H1 (cell line): ENCODE measurements around the gene NSUN7. TPM values are rescaled to one million over a fixed set of nuclear protein-coding genes. Genes with fewer than 3 reads are reported as not detected.

Experiments
- CTCF ChIA-PET: fragments of 300-600 bp; sonication (Branson Sonifier 250); formaldehyde crosslinking; loops from one replicate; lab custom pipeline; 2021; ENCODE audit not compliant: partially characterized antibody; lab: Charles Lee
- POLR2A ChIA-PET: fragments of 300-600 bp; sonication (Branson Sonifier 250); formaldehyde crosslinking; loops from one replicate; lab custom pipeline; 2021; ENCODE audit warnings: inconsistent platforms; ENCODE audit not compliant: partially characterized antibody; lab: Charles Lee
- DNase-seq, 2 experiments: peaks; one replicate each; pipeline versions ENCODE4 v3.0.0 to v3.0.0-alpha.2; 2010 to 2022; ENCODE audit warnings: low spot score in 2 of 2, low read depth in 1 of 2, mixed read lengths in 1 of 2
- FAIRE-seq: peaks from 2 replicates; lab custom pipeline; 2011; peaks lifted over from hg19 to GRCh38; lab: Jason Lieb, UNC
- H2AFZ ChIP-seq: 2 replicates; pipeline ENCODE4 v1.8.1; 2012; ENCODE audit warnings: low read length, inconsistent platforms
- H2AK5ac ChIP-seq: 2 replicates; pipeline ENCODE4 v1.6.1; 2013; ENCODE audit warnings: low read depth, low read length
- H2BK120ac ChIP-seq: replicated peaks from 2 replicates; pipeline ENCODE3; 2013; ENCODE audit warnings: low read depth, low read length, inconsistent platforms
- H2BK12ac ChIP-seq: 2 replicates; pipeline ENCODE4 v1.6.1; 2013; ENCODE audit warnings: low read depth, low read length
- H2BK15ac ChIP-seq: 2 replicates; pipeline ENCODE4 v1.6.1; 2013; ENCODE audit warnings: low read length
- H2BK20ac ChIP-seq: 2 replicates; pipeline ENCODE4 v1.6.1; 2013; ENCODE audit warnings: low read length
- H2BK5ac ChIP-seq: 2 replicates; pipeline ENCODE4 v1.6.1; 2013; ENCODE audit warnings: low read depth, low read length
- H3K14ac ChIP-seq: 2 replicates; pipeline ENCODE4 v1.6.1; 2013; ENCODE audit warnings: inconsistent platforms; ENCODE audit not compliant: insufficient read length
- H3K18ac ChIP-seq: 2 replicates; pipeline ENCODE4 v1.6.1; 2013; ENCODE audit warnings: low read length; ENCODE audit errors: extremely low read depth
- H3K23ac ChIP-seq: 2 replicates; pipeline ENCODE4 v1.6.1; 2013; ENCODE audit warnings: inconsistent platforms; ENCODE audit not compliant: insufficient read length
- H3K23me2 ChIP-seq: 2 replicates; pipeline ENCODE4 v1.6.1; 2013; ENCODE audit warnings: low read depth, low read length
- H3K27ac ChIP-seq: 2 replicates; pipeline ENCODE4 v1.6.1; 2011; ENCODE audit warnings: low read depth, low read length, inconsistent platforms
- H3K27me3 ChIP-seq, 4 experiments: replicated peaks in 1 of 4; 1 replicate in 1 of 4; 2 replicates in 3 of 4; pipeline versions ENCODE4 v1.6.1 to v1.8.1; 2011 to 2013; ENCODE audit warnings: low read length in 3 of 4, mild to moderate bottlenecking in 3 of 4, inconsistent platforms in 2 of 4, mixed read lengths in 2 of 4, moderate library complexity in 1 of 4; ENCODE audit not compliant: control insufficient read depth in 3 of 4, insufficient read depth in 3 of 4; ENCODE audit errors: extremely low read depth in 1 of 4
- H3K36me3 ChIP-seq, 4 experiments: 2 replicates each; pipeline versions ENCODE4 v1.6.1 to v1.8.1; 2011 to 2013; ENCODE audit warnings: mild to moderate bottlenecking in 4 of 4, low read length in 3 of 4, moderate library complexity in 2 of 4, control low read depth in 1 of 4, inconsistent platforms in 1 of 4; ENCODE audit not compliant: insufficient read depth in 4 of 4, control insufficient read depth in 2 of 4
- H3K4ac ChIP-seq: replicated peaks from 2 replicates; pipeline ENCODE3; 2013; ENCODE audit warnings: low read length, low read depth, mixed read lengths, inconsistent platforms; ENCODE audit not compliant: insufficient read length
- H3K4me1 ChIP-seq, 4 experiments: replicated peaks in 1 of 4; 1 replicate in 1 of 4; 2 replicates in 3 of 4; pipeline versions ENCODE4 v1.6.1 to v1.8.1; 2011 to 2013; ENCODE audit warnings: low read length in 3 of 4, inconsistent platforms in 2 of 4, mixed read lengths in 1 of 4; ENCODE audit not compliant: insufficient read depth in 4 of 4, control insufficient read depth in 3 of 4
- H3K4me2 ChIP-seq, 2 experiments: 2 replicates each; pipeline versions ENCODE4 v1.6.1 to v1.8.1; 2011 to 2013; ENCODE audit warnings: low read depth in 2 of 2, low read length in 2 of 2, control low read depth in 1 of 2, inconsistent platforms in 1 of 2, mild to moderate bottlenecking in 1 of 2; ENCODE audit not compliant: insufficient read depth in 1 of 2
- H3K4me3 ChIP-seq, 4 experiments: fragments of 200-600, 300-600 bp in 1 of 4; sonication (generic), shearing (Covaris generic), sonication (Bioruptor Twin) in 1 of 4; 2 replicates each; pipeline versions ENCODE4 v1.5.1 to v1.8.1; 2011 to 2016; ENCODE audit warnings: low read length in 4 of 4, low read depth in 3 of 4, control low read depth in 2 of 4, inconsistent platforms in 2 of 4, mild to moderate bottlenecking in 2 of 4, mixed read lengths in 1 of 4, moderate library complexity in 1 of 4; ENCODE audit not compliant: insufficient read depth in 2 of 4; ENCODE audit errors: extremely low read depth in 1 of 4
- H3K56ac ChIP-seq: replicated peaks from 2 replicates; pipeline ENCODE3; 2013; ENCODE audit warnings: low read depth, mild to moderate bottlenecking, mixed read lengths, low read length, inconsistent platforms; ENCODE audit not compliant: insufficient read length
- H3K79me1 ChIP-seq: 2 replicates; pipeline ENCODE4 v1.6.1; 2013; ENCODE audit warnings: low read depth, low read length, control low read depth
- H3K79me2 ChIP-seq, 2 experiments: 2 replicates each; pipeline versions ENCODE4 v1.6.1 to v1.8.1; 2012 to 2013; ENCODE audit warnings: low read length in 2 of 2, mild to moderate bottlenecking in 2 of 2, inconsistent platforms in 1 of 2; ENCODE audit not compliant: insufficient read depth in 2 of 2, control insufficient read depth in 1 of 2
- H3K9ac ChIP-seq, 4 experiments: replicated peaks in 1 of 4; 1 replicate in 1 of 4; 2 replicates in 3 of 4; pipeline versions ENCODE4 v1.6.1 to v1.8.1; 2011 to 2013; ENCODE audit warnings: low read depth in 3 of 4, low read length in 3 of 4, control low read depth in 2 of 4, mild to moderate bottlenecking in 2 of 4, moderate library complexity in 2 of 4, inconsistent platforms in 1 of 4; ENCODE audit errors: extremely low read depth in 1 of 4
- H3K9me3 ChIP-seq, 2 experiments: 2 replicates each; pipeline versions ENCODE4 v1.6.1 to v1.8.1; 2012 to 2013; ENCODE audit warnings: mild to moderate bottlenecking in 2 of 2, moderate library complexity in 2 of 2, control low read depth in 1 of 2, inconsistent platforms in 1 of 2, low read depth in 1 of 2, low read length in 1 of 2, mixed read lengths in 1 of 2; ENCODE audit not compliant: insufficient read depth in 2 of 2
- H4K20me1 ChIP-seq, 2 experiments: replicated peaks in 1 of 2; 2 replicates each; pipeline versions ENCODE3 to v1.8.1; 2011 to 2013; ENCODE audit warnings: inconsistent platforms in 2 of 2, low read length in 2 of 2, mild to moderate bottlenecking in 1 of 2; ENCODE audit not compliant: insufficient read depth in 2 of 2, control insufficient read depth in 1 of 2
- H4K5ac ChIP-seq: 2 replicates; pipeline ENCODE4 v1.6.1; 2013; ENCODE audit warnings: low read length, low read depth, mixed read lengths, inconsistent platforms; ENCODE audit not compliant: insufficient read length
- H4K8ac ChIP-seq: 2 replicates; pipeline ENCODE4 v1.8.0; 2013; ENCODE audit warnings: mild to moderate bottlenecking, moderate library complexity, low read length, inconsistent platforms; ENCODE audit not compliant: insufficient read depth; ENCODE audit errors: extremely low read depth
- H4K91ac ChIP-seq: replicated peaks from 2 replicates; pipeline ENCODE3; 2013; ENCODE audit warnings: low read length, mixed read lengths, inconsistent platforms; ENCODE audit not compliant: insufficient read length
- JUN ChIP-seq: IDR thresholded peaks from 2 replicates; pipeline ENCODE4 v1.6.1; 2011; ENCODE audit warnings: low read depth, mild to moderate bottlenecking, improper control_type of control experiment, low read length
- POLR2AphosphoS5 ChIP-seq: IDR thresholded peaks from 2 replicates; pipeline ENCODE4 v1.6.1; 2011; ENCODE audit warnings: low read depth, low read length
- SRF ChIP-seq: IDR thresholded peaks from 2 replicates; pipeline ENCODE4 v1.6.1; 2011; ENCODE audit warnings: mild to moderate bottlenecking, low read depth, low read length, moderate library complexity
- SUZ12 ChIP-seq: fragments of 200-600 bp; sonication (generic); IDR thresholded peaks from 2 replicates; pipeline ENCODE4 v1.6.1; 2012; ENCODE audit warnings: mild to moderate bottlenecking, inconsistent platforms, low read length, moderate library complexity, mixed read lengths
- YY1 ChIP-seq: IDR thresholded peaks from 2 replicates; pipeline ENCODE4 v1.6.1; 2011; ENCODE audit warnings: low read depth, mild to moderate bottlenecking, low read length
- WGBS, 2 experiments: shearing (Covaris generic) in 1 of 2; methylation state at CpG; one replicate each; pipeline versions ENCODE4 v1.1.6 to v1.1.7; 2013 to 2015; ENCODE audit warnings: low lambda C conversion rate in 2 of 2, mixed read lengths in 2 of 2, inconsistent platforms in 1 of 2, low coverage in 1 of 2, missing lambda C conversion rate in 1 of 2; ENCODE audit not compliant: insufficient replicate concordance in 2 of 2, insufficient coverage in 1 of 2, insufficient read length in 1 of 2; ENCODE audit errors: extremely low coverage in 1 of 2, missing lambda C conversion rate in 1 of 2; 5-methylcytosine and 5-hydroxymethylcytosine counted together
- polyA plus RNA-seq, 7 experiments: library from polyadenylated mRNA; depleted of rRNA in 3 of 7; stranded (reverse) in 5 of 7; unstranded in 2 of 7; fragments of >200 nt in 5 of 7; fragments of 200-250 nt in 2 of 7; gene quantifications; 1 replicate in 5 of 7; 2 replicates in 1 of 7; 4 replicates in 1 of 7; pipeline versions ENCODE4 v1.2.1 to v1.2.3, GENCODE V29; 2011 to 2013; ENCODE audit warnings: missing spikeins in 2 of 7, mixed read lengths in 2 of 7
- total RNA-seq: library from RNA; stranded (reverse); fragmentation: NEBNext Ultra II Directional; extraction: Animal tissue kit (Norgen Biotek cat#: 25700); gene quantifications from 2 replicates; pipeline ENCODE4 v1.2.1, GENCODE V29; 2021

The NSUN7 gene
- total and polyA plus RNA-seq, 2 of the 8 experiments (the other 6 are each of a cell fraction or from before 2014, with no cell fraction given): 8.8 to 24.4 TPM

DNA sequence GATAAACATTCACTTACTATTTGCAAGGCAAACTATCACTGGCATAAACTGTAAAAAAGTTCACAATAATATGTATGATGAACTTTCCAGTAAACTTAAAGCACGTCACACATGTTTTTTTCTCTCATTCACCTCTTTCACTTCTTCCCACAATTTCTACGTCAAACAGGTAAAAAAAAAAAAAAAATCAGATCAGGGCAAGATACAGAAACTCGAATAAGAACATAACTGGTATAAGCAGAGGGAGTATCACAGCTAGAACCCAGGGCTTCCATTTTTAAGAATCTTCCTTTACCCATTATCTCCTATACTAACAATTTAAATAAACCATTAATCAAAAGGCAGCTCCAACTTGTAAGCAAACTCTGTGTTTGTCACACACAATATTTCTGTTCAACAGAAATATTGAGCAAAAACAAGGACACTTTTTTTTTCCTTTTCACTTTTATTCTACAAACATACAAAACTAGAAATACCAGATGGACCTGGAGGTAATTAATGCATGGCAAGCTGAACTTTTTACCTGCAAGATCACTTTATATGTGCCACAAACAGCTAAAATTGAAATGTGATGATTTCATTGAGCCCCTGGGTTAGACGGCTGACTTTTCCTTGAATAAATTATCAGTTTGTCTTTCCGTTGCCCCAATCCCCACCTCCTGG lies 47.5 kb upstream of the NSUN7 start:
- no peak overlapping the region for H2AK5ac ChIP-seq
- H3K36me3 ChIP-seq: no peaks in the 10 kb centered on the region
- no peak overlapping the region for H3K4me3 ChIP-seq
- H3K4me2 ChIP-seq: no peak overlapping the region
- H3K14ac ChIP-seq: no peak overlapping the region
- ChIA-PET CTCF (no interaction called here), POLR2A (no interaction called here)
- H3K4ac ChIP-seq: no peak overlapping the region
- no peaks in the 10 kb centered on the region for H3K9me3 ChIP-seq
- H4K20me1 ChIP-seq: no peaks in the 10 kb centered on the region
- H4K5ac ChIP-seq: no peak overlapping the region
- H3K9ac ChIP-seq: no peak overlapping the region
- DNase-seq (no peak), FAIRE-seq (no peak)
- no peaks in the 10 kb centered on the region for H3K23me2 ChIP-seq
- no peak overlapping the region for H3K27ac ChIP-seq
- no peak overlapping the region for H2BK5ac ChIP-seq
- WGBS, 2 experiments: 74 to 100% methylated on average over 2 to 5 of the region's 5 CpGs
- H3K18ac ChIP-seq: no peak overlapping the region
- no peak overlapping the region for H3K23ac ChIP-seq
- H3K56ac ChIP-seq: no peak overlapping the region
- no peak overlapping the region for H2BK120ac ChIP-seq
- H4K91ac ChIP-seq: no peak overlapping the region
- H2BK20ac ChIP-seq: no peak overlapping the region
- H3K4me1 ChIP-seq: peaks cover 0 to 3% (median 2%) of the 10 kb centered on the region in 4 experiments; a peak in 4 of 7 replicates
- no peaks in the 10 kb centered on the region for H3K27me3 ChIP-seq
- no peak overlapping the region for H2AFZ ChIP-seq
- H4K8ac ChIP-seq: no peak overlapping the region
- H3K79me2 ChIP-seq: no peaks in the 10 kb centered on the region
- TF ChIP-seq YY1 (no peak), POLR2AphosphoS5 (no peak), SRF (no peak), SUZ12 (no peak), JUN (no peak)
- TF ChIP-seq, all 59 proteins: peak for 0
- Histone ChIP-seq H2BK15ac (no peak overlapping the region), H3K79me1 (no peaks in the 10 kb centered on the region), H2BK12ac (no peak overlapping the region)
